H1 (cell line): ENCODE results near the gene CFAP20. TPM values are rescaled to one million over a fixed set of nuclear protein-coding genes. Genes with fewer than 3 reads are reported as not detected.

Experiments
- CTCF ChIA-PET: fragments of 300-600 bp; sonication (Branson Sonifier 250); formaldehyde crosslinking; loops from one replicate; lab custom pipeline; 2021; ENCODE audit not compliant: partially characterized antibody; lab: Charles Lee
- POLR2A ChIA-PET: fragments of 300-600 bp; sonication (Branson Sonifier 250); formaldehyde crosslinking; loops from one replicate; lab custom pipeline; 2021; ENCODE audit warnings: inconsistent platforms; ENCODE audit not compliant: partially characterized antibody; lab: Charles Lee
- DNase-seq, 2 experiments: peaks; one replicate each; pipeline versions ENCODE4 v3.0.0 to v3.0.0-alpha.2; 2010 to 2022; ENCODE audit warnings: low spot score in 2 of 2, low read depth in 1 of 2, mixed read lengths in 1 of 2
- FAIRE-seq: peaks from 2 replicates; lab custom pipeline; 2011; peaks lifted over from hg19 to GRCh38; lab: Jason Lieb, UNC
- H2AFZ ChIP-seq: 2 replicates; pipeline ENCODE4 v1.8.1; 2012; ENCODE audit warnings: low read length, inconsistent platforms
- H2AK5ac ChIP-seq: 2 replicates; pipeline ENCODE4 v1.6.1; 2013; ENCODE audit warnings: low read depth, low read length
- H2BK120ac ChIP-seq: replicated peaks from 2 replicates; pipeline ENCODE3; 2013; ENCODE audit warnings: low read depth, low read length, inconsistent platforms
- H2BK12ac ChIP-seq: 2 replicates; pipeline ENCODE4 v1.6.1; 2013; ENCODE audit warnings: low read depth, low read length
- H2BK15ac ChIP-seq: 2 replicates; pipeline ENCODE4 v1.6.1; 2013; ENCODE audit warnings: low read length
- H2BK20ac ChIP-seq: 2 replicates; pipeline ENCODE4 v1.6.1; 2013; ENCODE audit warnings: low read length
- H2BK5ac ChIP-seq: 2 replicates; pipeline ENCODE4 v1.6.1; 2013; ENCODE audit warnings: low read depth, low read length
- H3K14ac ChIP-seq: 2 replicates; pipeline ENCODE4 v1.6.1; 2013; ENCODE audit warnings: inconsistent platforms; ENCODE audit not compliant: insufficient read length
- H3K18ac ChIP-seq: 2 replicates; pipeline ENCODE4 v1.6.1; 2013; ENCODE audit warnings: low read length; ENCODE audit errors: extremely low read depth
- H3K23ac ChIP-seq: 2 replicates; pipeline ENCODE4 v1.6.1; 2013; ENCODE audit warnings: inconsistent platforms; ENCODE audit not compliant: insufficient read length
- H3K23me2 ChIP-seq: 2 replicates; pipeline ENCODE4 v1.6.1; 2013; ENCODE audit warnings: low read depth, low read length
- H3K27ac ChIP-seq: 2 replicates; pipeline ENCODE4 v1.6.1; 2011; ENCODE audit warnings: low read depth, low read length, inconsistent platforms
- H3K27me3 ChIP-seq, 4 experiments: replicated peaks in 1 of 4; 1 replicate in 1 of 4; 2 replicates in 3 of 4; pipeline versions ENCODE4 v1.6.1 to v1.8.1; 2011 to 2013; ENCODE audit warnings: low read length in 3 of 4, mild to moderate bottlenecking in 3 of 4, inconsistent platforms in 2 of 4, mixed read lengths in 2 of 4, moderate library complexity in 1 of 4; ENCODE audit not compliant: control insufficient read depth in 3 of 4, insufficient read depth in 3 of 4; ENCODE audit errors: extremely low read depth in 1 of 4
- H3K36me3 ChIP-seq, 4 experiments: 2 replicates each; pipeline versions ENCODE4 v1.6.1 to v1.8.1; 2011 to 2013; ENCODE audit warnings: mild to moderate bottlenecking in 4 of 4, low read length in 3 of 4, moderate library complexity in 2 of 4, control low read depth in 1 of 4, inconsistent platforms in 1 of 4; ENCODE audit not compliant: insufficient read depth in 4 of 4, control insufficient read depth in 2 of 4
- H3K4ac ChIP-seq: replicated peaks from 2 replicates; pipeline ENCODE3; 2013; ENCODE audit warnings: low read length, low read depth, mixed read lengths, inconsistent platforms; ENCODE audit not compliant: insufficient read length
- H3K4me1 ChIP-seq, 4 experiments: replicated peaks in 1 of 4; 1 replicate in 1 of 4; 2 replicates in 3 of 4; pipeline versions ENCODE4 v1.6.1 to v1.8.1; 2011 to 2013; ENCODE audit warnings: low read length in 3 of 4, inconsistent platforms in 2 of 4, mixed read lengths in 1 of 4; ENCODE audit not compliant: insufficient read depth in 4 of 4, control insufficient read depth in 3 of 4
- H3K4me2 ChIP-seq, 2 experiments: 2 replicates each; pipeline versions ENCODE4 v1.6.1 to v1.8.1; 2011 to 2013; ENCODE audit warnings: low read depth in 2 of 2, low read length in 2 of 2, control low read depth in 1 of 2, inconsistent platforms in 1 of 2, mild to moderate bottlenecking in 1 of 2; ENCODE audit not compliant: insufficient read depth in 1 of 2
- H3K4me3 ChIP-seq, 4 experiments: fragments of 200-600, 300-600 bp in 1 of 4; sonication (generic), shearing (Covaris generic), sonication (Bioruptor Twin) in 1 of 4; 2 replicates each; pipeline versions ENCODE4 v1.5.1 to v1.8.1; 2011 to 2016; ENCODE audit warnings: low read length in 4 of 4, low read depth in 3 of 4, control low read depth in 2 of 4, inconsistent platforms in 2 of 4, mild to moderate bottlenecking in 2 of 4, mixed read lengths in 1 of 4, moderate library complexity in 1 of 4; ENCODE audit not compliant: insufficient read depth in 2 of 4; ENCODE audit errors: extremely low read depth in 1 of 4
- H3K56ac ChIP-seq: replicated peaks from 2 replicates; pipeline ENCODE3; 2013; ENCODE audit warnings: low read depth, mild to moderate bottlenecking, mixed read lengths, low read length, inconsistent platforms; ENCODE audit not compliant: insufficient read length
- H3K79me1 ChIP-seq: 2 replicates; pipeline ENCODE4 v1.6.1; 2013; ENCODE audit warnings: low read depth, low read length, control low read depth
- H3K79me2 ChIP-seq, 2 experiments: 2 replicates each; pipeline versions ENCODE4 v1.6.1 to v1.8.1; 2012 to 2013; ENCODE audit warnings: low read length in 2 of 2, mild to moderate bottlenecking in 2 of 2, inconsistent platforms in 1 of 2; ENCODE audit not compliant: insufficient read depth in 2 of 2, control insufficient read depth in 1 of 2
- H3K9ac ChIP-seq, 4 experiments: replicated peaks in 1 of 4; 1 replicate in 1 of 4; 2 replicates in 3 of 4; pipeline versions ENCODE4 v1.6.1 to v1.8.1; 2011 to 2013; ENCODE audit warnings: low read depth in 3 of 4, low read length in 3 of 4, control low read depth in 2 of 4, mild to moderate bottlenecking in 2 of 4, moderate library complexity in 2 of 4, inconsistent platforms in 1 of 4; ENCODE audit errors: extremely low read depth in 1 of 4
- H3K9me3 ChIP-seq, 2 experiments: 2 replicates each; pipeline versions ENCODE4 v1.6.1 to v1.8.1; 2012 to 2013; ENCODE audit warnings: mild to moderate bottlenecking in 2 of 2, moderate library complexity in 2 of 2, control low read depth in 1 of 2, inconsistent platforms in 1 of 2, low read depth in 1 of 2, low read length in 1 of 2, mixed read lengths in 1 of 2; ENCODE audit not compliant: insufficient read depth in 2 of 2
- H4K20me1 ChIP-seq, 2 experiments: replicated peaks in 1 of 2; 2 replicates each; pipeline versions ENCODE3 to v1.8.1; 2011 to 2013; ENCODE audit warnings: inconsistent platforms in 2 of 2, low read length in 2 of 2, mild to moderate bottlenecking in 1 of 2; ENCODE audit not compliant: insufficient read depth in 2 of 2, control insufficient read depth in 1 of 2
- H4K5ac ChIP-seq: 2 replicates; pipeline ENCODE4 v1.6.1; 2013; ENCODE audit warnings: low read length, low read depth, mixed read lengths, inconsistent platforms; ENCODE audit not compliant: insufficient read length
- H4K8ac ChIP-seq: 2 replicates; pipeline ENCODE4 v1.8.0; 2013; ENCODE audit warnings: mild to moderate bottlenecking, moderate library complexity, low read length, inconsistent platforms; ENCODE audit not compliant: insufficient read depth; ENCODE audit errors: extremely low read depth
- H4K91ac ChIP-seq: replicated peaks from 2 replicates; pipeline ENCODE3; 2013; ENCODE audit warnings: low read length, mixed read lengths, inconsistent platforms; ENCODE audit not compliant: insufficient read length
- GABPA ChIP-seq: IDR thresholded peaks from 2 replicates; pipeline ENCODE4 v1.6.1; 2011; ENCODE audit warnings: mild to moderate bottlenecking, low read length, moderate library complexity, borderline replicate concordance; ENCODE audit not compliant: insufficient read depth
- GTF2F1 ChIP-seq: IDR thresholded peaks from 2 replicates; pipeline ENCODE4 v1.6.1; 2012; ENCODE audit warnings: low read depth, low read length, improper control_type of control experiment, borderline replicate concordance
- HDAC2 ChIP-seq, 2 experiments: fragments of 300-600 bp in 1 of 2; sonication (generic) in 1 of 2; IDR thresholded peaks; 2 replicates each; pipeline ENCODE4 v1.6.1; 2011 to 2012; ENCODE audit warnings: low read depth in 2 of 2, low read length in 2 of 2, mild to moderate bottlenecking in 2 of 2, moderate library complexity in 2 of 2, borderline replicate concordance in 1 of 2, inconsistent platforms in 1 of 2
- RXRA ChIP-seq: IDR thresholded peaks from 2 replicates; pipeline ENCODE4 v1.6.1; 2011; ENCODE audit warnings: low read depth, mild to moderate bottlenecking, low read length, moderate library complexity; ENCODE audit not compliant: insufficient read depth
- SIN3A ChIP-seq, 2 experiments: IDR thresholded peaks in 1 of 2; conservative IDR thresholded peaks in 1 of 2; 2 replicates each; pipeline ENCODE4 v1.6.1; 2011 to 2012; ENCODE audit warnings: low read length in 2 of 2, improper control_type of control experiment in 1 of 2, low read depth in 1 of 2, mild to moderate bottlenecking in 1 of 2
- TAF7 ChIP-seq: optimal IDR thresholded peaks from 2 replicates; pipeline ENCODE3; 2011; ENCODE audit warnings: low read depth, mild to moderate bottlenecking, inconsistent platforms, low read length, moderate library complexity, borderline replicate concordance
- TBP ChIP-seq: IDR thresholded peaks from 2 replicates; pipeline ENCODE4 v1.6.1; 2011; ENCODE audit warnings: low read depth, low read length, improper control_type of control experiment
- YY1 ChIP-seq: IDR thresholded peaks from 2 replicates; pipeline ENCODE4 v1.6.1; 2011; ENCODE audit warnings: low read depth, mild to moderate bottlenecking, low read length
- whole genome bisulfite sequencing, 2 experiments: shearing (Covaris generic) in 1 of 2; methylation state at CpG; one replicate each; pipeline versions ENCODE4 v1.1.6 to v1.1.7; 2013 to 2015; ENCODE audit warnings: low lambda C conversion rate in 2 of 2, mixed read lengths in 2 of 2, inconsistent platforms in 1 of 2, low coverage in 1 of 2, missing lambda C conversion rate in 1 of 2; ENCODE audit not compliant: insufficient replicate concordance in 2 of 2, insufficient coverage in 1 of 2, insufficient read length in 1 of 2; ENCODE audit errors: extremely low coverage in 1 of 2, missing lambda C conversion rate in 1 of 2; 5-methylcytosine and 5-hydroxymethylcytosine counted together
- polyA plus RNA-seq, 7 experiments: library from polyadenylated mRNA; depleted of rRNA in 3 of 7; stranded (reverse) in 5 of 7; unstranded in 2 of 7; fragments of >200 nt in 5 of 7; fragments of 200-250 nt in 2 of 7; gene quantifications; 1 replicate in 5 of 7; 2 replicates in 1 of 7; 4 replicates in 1 of 7; pipeline versions ENCODE4 v1.2.1 to v1.2.3, GENCODE V29; 2011 to 2013; ENCODE audit warnings: missing spikeins in 2 of 7, mixed read lengths in 2 of 7
- total RNA-seq: library from RNA; stranded (reverse); fragmentation: NEBNext Ultra II Directional; extraction: Animal tissue kit (Norgen Biotek cat#: 25700); gene quantifications from 2 replicates; pipeline ENCODE4 v1.2.1, GENCODE V29; 2021
- TF ChIP-seq, protein P1 (sequence below): IDR thresholded peaks from 2 replicates; pipeline ENCODE4 v1.6.1; 2012; ENCODE audit warnings: inconsistent platforms

Gene CFAP20
- total and polyA plus RNA-seq, 2 of the 8 experiments (the other 6 are each of a cell fraction or from before 2014, with no cell fraction given) = 45.6 to 65.4 TPM

DNA sequence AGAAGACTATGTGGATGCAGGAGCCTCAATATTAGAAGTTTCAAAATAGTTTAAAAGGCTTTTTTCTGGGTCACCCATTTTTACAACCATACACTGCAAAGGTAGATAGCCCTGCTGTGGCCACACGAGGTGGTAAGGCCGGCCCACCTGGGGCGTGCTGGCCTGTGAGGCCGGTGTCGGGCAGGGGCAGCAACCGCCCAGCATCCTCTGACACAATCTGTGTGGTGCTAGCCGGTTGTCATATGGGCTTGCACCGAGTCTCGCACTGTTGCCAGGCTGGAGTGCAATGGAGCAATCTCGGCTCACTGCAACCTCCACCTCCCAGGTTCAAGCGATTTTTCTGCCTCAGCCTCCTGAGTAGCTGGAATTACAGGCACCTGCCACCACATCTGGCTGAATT lies 44.0 kb downstream of the CFAP20 start:
- POLR2A ChIA-PET = interaction anchor here (1.4 kb wide), 1 partner anchor 44 kb away, joined by 5 read pairs; the partner anchor contains the start of gene CFAP20
- TF ChIP-seq TAF7 = no peak
- no peak for TF ChIP-seq RXRA
- no peak for TF ChIP-seq GABPA
- TF ChIP-seq YY1 = no peak
- TF ChIP-seq, protein P1, sequence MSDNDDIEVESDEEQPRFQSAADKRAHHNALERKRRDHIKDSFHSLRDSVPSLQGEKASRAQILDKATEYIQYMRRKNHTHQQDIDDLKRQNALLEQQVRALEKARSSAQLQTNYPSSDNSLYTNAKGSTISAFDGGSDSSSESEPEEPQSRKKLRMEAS = no peak
- no peak for TF ChIP-seq SIN3A (conservative IDR thresholded peaks at IDR 0.05 in 1 of 2, IDR thresholded peaks at IDR 0.05 in 1 of 2; ENCODE audit: low read depth in 1 of 2, low read length in 2 of 2)
- TF ChIP-seq HDAC2 (IDR thresholded peaks at IDR 0.05; ENCODE audit: borderline replicate concordance in 1 of 2, low read depth in 2 of 2, low read length in 2 of 2) = no peak
- no peak for TF ChIP-seq TBP
- TF ChIP-seq GTF2F1 = no peak
- DNase-seq = no peak

More for the DNA sequence above, 44.0 kb downstream of the CFAP20 start:
- Histone ChIP-seq H3K18ac (no peak overlapping the region), H3K27ac (no peak overlapping the region), H3K27me3 (no peaks in the 10 kb centered on the region), H2AK5ac (no peak overlapping the region), H3K79me2 (no peaks in the 10 kb centered on the region), H3K23ac (no peak overlapping the region), H4K5ac (no peak overlapping the region), H3K9me3 (no peaks in the 10 kb centered on the region), H2BK15ac (no peak overlapping the region), H2BK120ac (no peak overlapping the region), H4K91ac (no peak overlapping the region), H3K36me3 (no peaks in the 10 kb centered on the region; a peak in 1 of 8 replicates), H4K20me1 (peaks cover 0 to 10% of the 10 kb centered on the region in 2 experiments), H3K14ac (no peak overlapping the region), H3K4me1 (peaks cover 0 to 10% (median 4%) of the 10 kb centered on the region in 4 experiments; a peak in 3 of 7 replicates), H2AFZ (no peak overlapping the region), H4K8ac (no peak overlapping the region; the same call in 1 of the 2 replicates), H3K4me3 (no peak overlapping the region), H3K4me2 (no peak overlapping the region), H2BK20ac (no peak overlapping the region), H2BK5ac (no peak overlapping the region), H3K79me1 (no peaks in the 10 kb centered on the region), H3K23me2 (peaks cover 10% of the 10 kb centered on the region), H3K56ac (no peak overlapping the region), H3K4ac (no peak overlapping the region), H3K9ac (no peak overlapping the region), H2BK12ac (no peak overlapping the region)
- 85% methylated on average over 11 of the region's 11 CpGs; no CpG with 5 or more reads in 1 of the 2 experiments for WGBS, 2 experiments
- CTCF ChIA-PET = interaction anchor here (1.7 to 2.8 kb wide), 3 partner anchors 12 to 53 kb away, joined by 3 to 12 read pairs (median 7); no protein-coding TSS in a partner anchor
- FAIRE-seq = no peak
